Heart right ventricle (tissue), 16 donors: ENCODE measurements around the gene RAPGEFL1. TPM values are rescaled to one million over a fixed set of nuclear protein-coding genes. Genes with fewer than 3 reads are reported as not detected.

Experiments
- ATAC-seq, 8 donors: fragments of 200-7000 bp; cut with Tn5 transposase; one replicate each; pipeline ENCODE4 v1.9.1; 2020; ENCODE audit warnings: mild to moderate bottlenecking in 8 of 8, moderate library complexity in 8 of 8, moderate number of reproducible peaks in 1 of 8
- DNase-seq, 2 donors: peaks; one replicate each; pipeline ENCODE4 v3.0.0-alpha.2; 2020
- H3K27ac ChIP-seq, 10 donors: fragments of 200-600 bp; sonication (generic) in 2 of 10; one replicate each; pipeline versions ENCODE4 v1.5.0 to v1.8.0; 2020 to 2022; ENCODE audit warnings: mild to moderate bottlenecking in 3 of 10
- H3K27me3 ChIP-seq, 7 donors: fragments of 200-600 bp; one replicate each; pipeline ENCODE4 v1.8.0; 2021 to 2022; ENCODE audit warnings: mild to moderate bottlenecking in 2 of 7
- H3K36me3 ChIP-seq, 9 donors: fragments of 200-600 bp; sonication (generic) in 1 of 9; one replicate each; pipeline versions ENCODE4 v1.5.0 to v1.8.0; 2020 to 2022; ENCODE audit warnings: mild to moderate bottlenecking in 2 of 9
- H3K4me1 ChIP-seq, 9 donors: fragments of 200-600 bp; sonication (generic) in 1 of 9; one replicate each; pipeline versions ENCODE4 v1.5.0 to v1.8.0; 2020 to 2022; ENCODE audit warnings: mild to moderate bottlenecking in 4 of 9
- H3K4me3 ChIP-seq, 10 donors: fragments of 200-600 bp; sonication (generic) in 2 of 10; one replicate each; pipeline versions ENCODE4 v1.5.0 to v1.8.0; 2020 to 2022; ENCODE audit warnings: mild to moderate bottlenecking in 7 of 10, moderate library complexity in 2 of 10
- H3K9me3 ChIP-seq, 11 donors: fragments of 200-600 bp in 10 of 11; sonication (generic) in 2 of 11; one replicate each; pipeline versions ENCODE4 v1.5.0 to v1.8.0; 2013 to 2022; ENCODE audit warnings: mild to moderate bottlenecking in 2 of 11, control low read depth in 1 of 11, moderate library complexity in 1 of 11
- CTCF ChIP-seq, 9 donors: fragments of 200-600 bp; sonication (generic) in 2 of 9; IDR thresholded peaks; one replicate each; pipeline versions ENCODE4 v1.5.0 to v1.8.0; 2021 to 2022; ENCODE audit warnings: antibody characterized with exemption in 9 of 9, mild to moderate bottlenecking in 5 of 9, moderate library complexity in 1 of 9
- WGBS, 2 donors: extraction: QIAGEN DNeasy Blood & Tissue Kit; methylation state at CpG; one replicate each; pipeline ENCODE4 v1.1.7; 2013; ENCODE audit warnings: inconsistent platforms in 1 of 2; 5-methylcytosine and 5-hydroxymethylcytosine counted together
- intact Hi-C, 10 donors: fragments of 100-400 bp; cut with DNase I; formaldehyde crosslinking; loops; one replicate each; pipeline versions ENCODE4 v1.11.1 to v1.14.2; 2022
- polyA plus RNA-seq, 2 donors: library from polyadenylated mRNA; stranded (reverse); fragments of 200-250 nt; gene quantifications; one replicate each; pipeline ENCODE4 v1.2.3, GENCODE V29; 2013
- total RNA-seq, 10 donors: library from RNA; stranded (reverse); fragmentation: NEBNext Ultra II Directional in 3 of 10; extraction: Animal tissue kit (Norgen Biotek cat#: 25700) in 3 of 10; gene quantifications; one replicate each; pipeline versions ENCODE4 v1.2.1 to v1.2.4, GENCODE V29; 2021 to 2023
- donor health status: Arrhythmogenic right ventricular cardiomyopathy.
- donor health status: ischemic (EF 13 %, LVEDD 7.1; RV severe dilation, severe dysfunction).
- donor health status: healthy with polysubstance abuse.
- donor health status: DM: no; HTN: yes; CAD: no.
- donor health status: DM: no; HTN: no; CAD: no.
- donor health status: ischemic (EF 25% LVEDD 6.9; RV normal size, moderate dysfunction).
- donor health status: ischemic (EF 25% LVEDD 5.7; RV mildly dilated, moderate dysfunction).
- donor health status: healthy.
- donor health status: DM: yes; HTN: yes; CAD: no.
- donor health status: Ischemic cardiomyopathy.
- donor health status: ischemic (EF 35%, LVEDD 5.7; RV mildly dilated, moderate dysfunction).
- donor health status: nonischemic (EF 11% LVEDD 7.7; RV severe dilation, severe dysfunction).
- donor health status: DM: yes; HTN: yes; CAD: no.
- donor health status: PGD.
- donor health status: ischemic (EF 29% LVEDD 5.4; RV normal size, mild dysfunction).
- donor health status: nonischemic (EF 23%, LVEDD 6.1; RV moderate dilation, normal function).

RAPGEFL1 gene
- total and polyA plus RNA-seq, 12 donors = 2.2 to 21.9 (median 3.2) TPM

DNA sequence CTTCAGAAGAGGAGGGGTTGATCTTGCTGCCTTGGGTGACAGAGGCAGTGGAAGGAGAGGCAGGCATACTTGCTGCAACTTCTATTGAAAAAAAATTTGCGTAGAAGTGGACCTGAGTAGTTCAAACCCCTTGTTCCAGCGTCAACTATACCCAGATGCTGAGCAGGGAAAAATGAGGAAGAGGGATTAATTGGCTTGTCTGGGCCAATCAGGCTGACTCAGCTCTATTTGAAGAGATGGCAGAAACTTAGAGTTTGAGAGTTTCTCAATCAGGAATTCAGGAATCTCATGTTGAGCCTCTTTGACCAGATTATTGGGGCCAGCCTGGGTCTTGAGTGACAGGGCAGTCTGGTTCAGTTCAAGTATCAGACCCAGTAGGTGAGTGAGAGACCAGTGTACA, 19.3 kb upstream of the RAPGEFL1 start:
- H3K4me1 ChIP-seq = peaks cover 0 to 37% (median 5%) of the 10 kb centered on the region in 9 donors
- H3K27ac ChIP-seq = peak overlapping the region in 1 of 10 donors; percentile 46
- no peak for DNase-seq
- no peaks in the 10 kb centered on the region for H3K9me3 ChIP-seq
- TF ChIP-seq CTCF (IDR thresholded peaks at IDR 0.05) = no peak
- H3K36me3 ChIP-seq = peaks cover 0 to 84% (median 38%) of the 10 kb centered on the region in 9 donors
- intact Hi-C loops = no loop called here
- ATAC-seq = peak in 1 of 8 donors; percentile 17
- 84 to 88% methylated on average over 2 of the region's 2 CpGs for WGBS, 2 donors
- no peak overlapping the region for H3K4me3 ChIP-seq
- no peaks in the 10 kb centered on the region for H3K27me3 ChIP-seq

DNA sequence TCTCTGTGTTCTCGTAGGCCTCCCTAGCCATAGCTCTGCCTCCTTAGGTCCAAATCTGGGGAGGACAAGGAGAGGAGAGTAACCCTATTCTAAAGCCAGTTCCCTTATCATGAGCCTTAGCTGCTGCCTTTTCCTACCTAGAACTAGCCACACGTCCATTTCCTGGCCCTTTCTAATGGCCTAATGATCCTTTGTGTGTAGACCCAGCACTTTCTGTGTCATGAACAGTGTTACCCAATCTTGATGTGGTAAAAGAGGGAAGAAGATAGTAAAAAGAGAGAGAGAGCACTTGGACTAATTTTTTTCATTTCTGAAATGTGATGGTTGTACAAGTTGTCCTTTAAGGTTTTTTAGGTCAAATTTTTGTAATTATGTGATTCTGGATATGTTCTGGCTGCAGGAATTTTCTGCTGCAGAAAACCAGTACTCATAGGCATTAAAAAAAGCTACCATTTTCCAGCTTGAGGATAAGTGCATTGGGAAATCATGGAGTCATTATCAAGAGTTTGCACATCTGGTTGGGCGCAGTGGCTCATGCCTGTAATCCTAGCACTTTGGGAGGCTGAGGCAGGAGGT, 18.7 kb upstream of the RAPGEFL1 start:
- Histone ChIP-seq H3K27me3 (no peaks in the 10 kb centered on the region), H3K4me3 (no peak overlapping the region), H3K9me3 (no peaks in the 10 kb centered on the region), H3K4me1 (peaks cover 0 to 37% (median 5%) of the 10 kb centered on the region in 9 donors), H3K36me3 (peaks cover 0 to 84% (median 40%) of the 10 kb centered on the region in 9 donors), H3K27ac (peak overlapping the region in 1 of 10 donors; percentile 46)
- peak in 1 of 8 donors; percentile 50 for ATAC-seq
- 75 to 77% methylated on average over 3 of the region's 3 CpGs for WGBS, 2 donors
- intact Hi-C loops = no loop called here
- DNase-seq = no peak
- TF ChIP-seq CTCF (IDR thresholded peaks at IDR 0.05) = no peak

DNA sequence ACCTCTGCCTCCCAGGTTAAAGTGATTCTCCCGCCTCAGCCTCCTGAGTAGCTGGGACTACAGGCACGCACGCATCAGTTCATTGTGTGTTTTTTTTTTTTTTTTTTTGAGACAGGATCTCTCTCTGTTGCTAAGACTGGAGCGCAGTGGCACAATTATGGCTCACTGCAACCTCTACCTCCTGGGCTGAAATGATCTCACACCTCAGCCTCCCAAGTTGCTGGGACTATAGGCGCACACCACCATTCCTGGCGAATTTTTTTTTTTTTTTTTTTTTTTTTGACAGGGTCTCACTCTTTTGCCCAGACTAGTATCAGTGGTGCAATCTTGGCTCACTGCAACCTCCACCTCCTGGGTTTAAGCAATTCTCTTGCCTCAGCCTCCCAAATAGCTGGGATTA, 17.8 kb upstream of the RAPGEFL1 start:
- Histone ChIP-seq H3K27me3 (no peaks in the 10 kb centered on the region), H3K36me3 (peaks cover 0 to 84% (median 40%) of the 10 kb centered on the region in 9 donors), H3K9me3 (no peaks in the 10 kb centered on the region), H3K27ac (no peak overlapping the region), H3K4me1 (peaks cover 0 to 37% (median 5%) of the 10 kb centered on the region in 9 donors), H3K4me3 (no peak overlapping the region)
- no peak for DNase-seq
- TF ChIP-seq CTCF (IDR thresholded peaks at IDR 0.05) = no peak
- WGBS, 2 donors = 87 to 91% methylated on average over 6 of the region's 6 CpGs
- ATAC-seq = no peak
- intact Hi-C loops = no loop called here

DNA sequence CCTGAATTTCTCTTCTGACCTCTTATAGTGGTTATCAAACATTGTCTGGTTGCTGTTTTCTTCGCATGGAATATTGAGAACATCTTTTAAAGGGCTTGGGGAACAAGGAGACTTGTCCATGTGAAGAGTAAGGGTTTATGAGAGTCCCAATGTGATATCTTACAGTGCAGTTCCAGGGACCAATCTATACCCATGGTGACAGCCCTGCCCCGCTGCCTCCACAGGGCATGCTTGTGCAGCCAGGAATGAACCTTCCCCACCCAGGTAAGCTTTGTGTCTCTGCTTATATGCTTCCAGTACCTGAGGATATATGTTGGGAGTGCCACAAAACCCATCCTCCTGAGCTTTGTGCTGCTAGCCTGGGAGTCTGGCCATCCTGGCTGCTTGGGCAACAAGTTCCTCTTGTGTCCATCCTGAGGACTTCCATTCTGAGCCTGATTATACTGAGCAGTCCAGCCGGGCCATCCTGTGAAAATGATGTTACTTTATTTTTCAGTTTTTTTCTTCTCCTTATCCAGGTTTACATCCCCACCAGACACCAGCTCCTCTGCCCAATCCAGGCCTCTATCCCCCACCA, 9.5 kb upstream of the RAPGEFL1 start:
- ATAC-seq = peak in 2 of 8 donors; percentile 5 to 16

More for the DNA sequence above, 9.5 kb upstream of the RAPGEFL1 start:
- Histone ChIP-seq H3K4me1 (peaks cover 0 to 12% (median 6%) of the 10 kb centered on the region in 9 donors), H3K4me3 (no peak overlapping the region), H3K27ac (peak overlapping the region in 6 of 10 donors; percentile 27 to 67 (median 42)), H3K9me3 (no peaks in the 10 kb centered on the region), H3K36me3 (peaks cover 0 to 100% (median 87%) of the 10 kb centered on the region in 9 donors), H3K27me3 (no peaks in the 10 kb centered on the region)
- no peak for DNase-seq
- WGBS, 2 donors = 92% methylated on average over 3 of the region's 3 CpGs
- intact Hi-C loops = loop anchor here (1.0 to 10.0 kb wide), 12 partner anchors 21 to 155 kb away; partner anchors contain the start of gene CSF3 (in 3 of the 10)
- TF ChIP-seq CTCF (IDR thresholded peaks at IDR 0.05) = no peak
